SK-N-SH treated with all-trans-retinoic acid at 6 μM for 48 hours (cell line): ENCODE data around the gene ZC3H7B.

Experiments
- ATAC-seq: fragments of 200-7000 bp; cut with Tn5 transposase; 3 replicates; pipeline ENCODE4 v1.9.1; 2020; ENCODE audit warnings: mild to moderate bottlenecking, moderate library complexity
- ARNTL ChIP-seq: fragments of 450-650 bp; formaldehyde crosslinking; IDR thresholded peaks from 2 replicates; pipeline ENCODE4 v1.5.0; 2020; ENCODE audit warnings: low read depth, mild to moderate bottlenecking, moderate library complexity, borderline replicate concordance
- BACH2 ChIP-seq: fragments of 250-450 bp; sonication (Bioruptor Pico); IDR thresholded peaks from 2 replicates; pipeline ENCODE4 v1.9.0; 2021; ENCODE audit warnings: mild to moderate bottlenecking, borderline replicate concordance
- CSDC2 ChIP-seq: fragments of 250-450 bp; sonication (Bioruptor Pico); IDR thresholded peaks from 2 replicates; pipeline ENCODE4 v1.5.0; 2020; ENCODE audit warnings: mild to moderate bottlenecking, moderate library complexity
- CSRNP3 ChIP-seq: fragments of 250-450 bp; sonication (Bioruptor Pico); IDR thresholded peaks from 2 replicates; pipeline ENCODE4 v1.5.1; 2021; ENCODE audit warnings: mild to moderate bottlenecking, moderate library complexity
- ESRRG ChIP-seq: fragments of 250-450 bp; sonication (Bioruptor Pico); IDR thresholded peaks from 2 replicates; pipeline ENCODE4 v1.6.1; 2021; ENCODE audit warnings: mild to moderate bottlenecking
- GLIS3 ChIP-seq: fragments of 250-450 bp; sonication (Bioruptor Pico); IDR thresholded peaks from 2 replicates; pipeline ENCODE4 v1.5.0; 2020; ENCODE audit warnings: mild to moderate bottlenecking, moderate library complexity
- ISL1 ChIP-seq: fragments of 250-450 bp; sonication (Bioruptor Pico); IDR thresholded peaks from 2 replicates; pipeline ENCODE4 v2.1.2; 2022; ENCODE audit warnings: mild to moderate bottlenecking, moderate library complexity
- OSR1 ChIP-seq: fragments of 250-450 bp; sonication (Bioruptor Pico); IDR thresholded peaks from 2 replicates; pipeline ENCODE4 v1.8.0; 2022; ENCODE audit warnings: moderate library complexity, mild to moderate bottlenecking, inconsistent platforms
- PPARA ChIP-seq: fragments of 250-450 bp; sonication (Bioruptor Pico); IDR thresholded peaks from 2 replicates; pipeline ENCODE4 v1.5.0; 2020; ENCODE audit warnings: mild to moderate bottlenecking, borderline replicate concordance
- RARB ChIP-seq: fragments of 250-450 bp; sonication (Bioruptor Pico); IDR thresholded peaks from 2 replicates; pipeline ENCODE4 v1.8.0; 2021; ENCODE audit warnings: mild to moderate bottlenecking, moderate library complexity
- SNAI2 ChIP-seq: fragments of 250-450 bp; sonication (Bioruptor Pico); IDR thresholded peaks from 2 replicates; pipeline ENCODE4 v1.5.0; 2020; ENCODE audit warnings: mild to moderate bottlenecking, moderate library complexity
- TCF4 ChIP-seq: fragments of 250-450 bp; sonication (Bioruptor Pico); IDR thresholded peaks from 2 replicates; pipeline ENCODE4 v1.8.0; 2021; ENCODE audit warnings: mild to moderate bottlenecking, moderate library complexity, borderline replicate concordance
- TOX ChIP-seq: fragments of 250-450 bp; sonication (Bioruptor Pico); IDR thresholded peaks from 2 replicates; pipeline ENCODE4 v1.8.0; 2021; ENCODE audit warnings: mild to moderate bottlenecking, moderate library complexity, borderline replicate concordance
- ZC3H10 ChIP-seq: fragments of 250-450 bp; sonication (Bioruptor Pico); IDR thresholded peaks from 2 replicates; pipeline ENCODE4 v1.5.1; 2021; ENCODE audit warnings: mild to moderate bottlenecking, moderate library complexity
- ZFP3 ChIP-seq: fragments of 250-450 bp; sonication (Bioruptor Pico); IDR thresholded peaks from 2 replicates; pipeline ENCODE4 v1.5.0; 2020; ENCODE audit warnings: mild to moderate bottlenecking, moderate library complexity
- ZFP30 ChIP-seq: fragments of 450-650 bp; formaldehyde crosslinking; IDR thresholded peaks from 2 replicates; pipeline ENCODE4 v1.5.0; 2022; ENCODE audit warnings: mild to moderate bottlenecking, moderate library complexity
- ZNF565 ChIP-seq: fragments of 450-650 bp; formaldehyde crosslinking; conservative IDR thresholded peaks from 2 replicates; pipeline ENCODE4 v1.5.0; 2020; ENCODE audit warnings: low read depth, mild to moderate bottlenecking, moderate library complexity
- ZNF70 ChIP-seq: fragments of 450-650 bp; formaldehyde crosslinking; IDR thresholded peaks from 2 replicates; pipeline ENCODE4 v1.5.0; 2020; ENCODE audit warnings: mild to moderate bottlenecking, moderate library complexity
- ZNF8 ChIP-seq: fragments of 450-650 bp; formaldehyde crosslinking; IDR thresholded peaks from 2 replicates; pipeline ENCODE4 v1.5.0; 2020; ENCODE audit warnings: mild to moderate bottlenecking, moderate library complexity
- TF ChIP-seq, protein P1 (sequence below): fragments of 250-450 bp; sonication (Bioruptor Pico); IDR thresholded peaks from 2 replicates; pipeline ENCODE4 v1.5.1; 2020; ENCODE audit warnings: low read depth, mild to moderate bottlenecking, moderate library complexity
- TF ChIP-seq, protein P2 (sequence below): fragments of 250-450 bp; sonication (Bioruptor Pico); IDR thresholded peaks from 2 replicates; pipeline ENCODE4 v1.8.0; 2021; ENCODE audit warnings: low read depth, mild to moderate bottlenecking, moderate library complexity, borderline replicate concordance

ZC3H7B gene

DNA sequence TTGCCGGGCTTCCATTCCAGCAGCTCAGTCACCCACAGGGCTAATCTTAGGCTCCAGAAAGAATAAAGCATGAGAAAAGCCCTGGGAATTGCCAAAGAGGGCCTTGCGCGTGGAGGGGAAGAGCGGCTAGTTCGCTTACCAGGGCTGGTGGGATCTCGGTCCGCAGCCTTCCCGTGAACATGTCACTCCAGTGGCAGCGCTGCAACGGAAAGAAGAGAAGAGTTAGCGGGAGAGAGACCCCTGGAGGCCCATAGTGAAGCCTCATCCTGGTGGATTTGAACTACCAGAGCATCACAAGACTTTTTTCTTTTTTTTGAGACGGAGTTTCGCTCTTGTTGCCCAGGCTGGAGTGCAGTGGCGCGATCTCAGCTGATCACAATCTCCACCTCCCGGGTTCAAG, 33.4 kb upstream of the ZC3H7B start:
- no peak for ATAC-seq
- no peak for TF ChIP-seq ZFP3
- TF ChIP-seq ZNF70: no peak
- no peak for TF ChIP-seq GLIS3 (CRISPR knock-in tag)
- no peak for TF ChIP-seq OSR1
- TF ChIP-seq TCF4 (CRISPR knock-in tag): no peak
- no peak for TF ChIP-seq RARB
- TF ChIP-seq, protein P1, sequence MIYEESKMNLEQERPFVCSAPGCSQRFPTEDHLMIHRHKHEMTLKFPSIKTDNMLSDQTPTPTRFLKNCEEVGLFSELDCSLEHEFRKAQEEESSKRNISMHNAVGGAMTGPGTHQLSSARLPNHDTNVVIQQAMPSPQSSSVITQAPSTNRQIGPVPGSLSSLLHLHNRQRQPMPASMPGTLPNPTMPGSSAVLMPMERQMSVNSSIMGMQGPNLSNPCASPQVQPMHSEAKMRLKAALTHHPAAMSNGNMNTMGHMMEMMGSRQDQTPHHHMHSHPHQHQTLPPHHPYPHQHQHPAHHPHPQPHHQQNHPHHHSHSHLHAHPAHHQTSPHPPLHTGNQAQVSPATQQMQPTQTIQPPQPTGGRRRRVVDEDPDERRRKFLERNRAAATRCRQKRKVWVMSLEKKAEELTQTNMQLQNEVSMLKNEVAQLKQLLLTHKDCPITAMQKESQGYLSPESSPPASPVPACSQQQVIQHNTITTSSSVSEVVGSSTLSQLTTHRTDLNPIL (CRISPR knock-in tag): no peak
- no peak for TF ChIP-seq ARNTL (CRISPR knock-in tag)
- TF ChIP-seq ZNF8 (CRISPR knock-in tag): no peak

- TF ChIP-seq TCF4 (CRISPR knock-in tag) (no peak), ARNTL (CRISPR knock-in tag) (no peak), CSRNP3 (CRISPR knock-in tag) (no peak), PPARA (CRISPR knock-in tag) (no peak), GLIS3 (CRISPR knock-in tag) (no peak), BACH2 (CRISPR knock-in tag) (no peak), OSR1 (no peak), TOX (CRISPR knock-in tag) (no peak), CSDC2 (no peak), ZNF565 (no peak), ESRRG (CRISPR knock-in tag) (no peak)
- TF ChIP-seq, protein P1 (CRISPR knock-in tag): no peak
- TF ChIP-seq, protein P2, sequence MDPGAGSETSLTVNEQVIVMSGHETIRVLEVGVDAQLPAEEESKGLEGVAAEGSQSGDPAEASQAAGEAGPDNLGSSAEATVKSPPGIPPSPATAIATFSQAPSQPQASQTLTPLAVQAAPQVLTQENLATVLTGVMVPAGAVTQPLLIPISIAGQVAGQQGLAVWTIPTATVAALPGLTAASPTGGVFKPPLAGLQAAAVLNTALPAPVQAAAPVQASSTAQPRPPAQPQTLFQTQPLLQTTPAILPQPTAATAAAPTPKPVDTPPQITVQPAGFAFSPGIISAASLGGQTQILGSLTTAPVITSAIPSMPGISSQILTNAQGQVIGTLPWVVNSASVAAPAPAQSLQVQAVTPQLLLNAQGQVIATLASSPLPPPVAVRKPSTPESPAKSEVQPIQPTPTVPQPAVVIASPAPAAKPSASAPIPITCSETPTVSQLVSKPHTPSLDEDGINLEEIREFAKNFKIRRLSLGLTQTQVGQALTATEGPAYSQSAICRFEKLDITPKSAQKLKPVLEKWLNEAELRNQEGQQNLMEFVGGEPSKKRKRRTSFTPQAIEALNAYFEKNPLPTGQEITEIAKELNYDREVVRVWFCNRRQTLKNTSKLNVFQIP (CRISPR knock-in tag): no peak
- no peak for ATAC-seq
Observed at GRCh38 chr22:41271787-41272186, 29.5 kb upstream of the ZC3H7B start.

- no peak for ATAC-seq
Observed at GRCh38 chr22:41273128-41273527, 28.2 kb upstream of the ZC3H7B start.

DNA sequence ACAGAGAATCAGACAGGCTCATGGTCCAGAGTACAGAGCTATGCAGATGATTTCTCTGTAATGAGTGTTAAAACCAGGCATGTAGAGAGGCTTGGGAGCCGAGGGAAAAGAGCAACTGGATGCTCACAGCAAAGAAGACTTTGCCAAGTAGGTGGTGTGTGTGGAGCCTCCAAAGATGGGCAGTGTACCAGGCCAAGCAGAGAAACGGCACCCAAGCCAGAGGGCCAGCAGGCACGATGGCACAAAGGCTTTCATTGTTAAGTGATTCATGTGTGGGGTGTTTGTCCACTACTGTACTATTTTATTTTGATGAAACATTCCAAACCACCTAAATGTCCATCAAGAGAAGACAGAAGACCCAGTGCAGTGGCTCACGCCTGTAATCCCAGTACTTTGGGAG, 26.5 kb upstream of the ZC3H7B start:
- ATAC-seq: no peak
- TF ChIP-seq CSDC2 (no peak), PPARA (CRISPR knock-in tag) (no peak), RARB (no peak), TCF4 (CRISPR knock-in tag) (no peak), CSRNP3 (CRISPR knock-in tag) (no peak), TOX (CRISPR knock-in tag) (no peak), SNAI2 (CRISPR knock-in tag) (no peak), ESRRG (CRISPR knock-in tag) (no peak), ARNTL (CRISPR knock-in tag) (no peak), BACH2 (CRISPR knock-in tag) (no peak), ZFP30 (no peak), OSR1 (no peak), ZNF70 (no peak), ZC3H10 (no peak)
- TF ChIP-seq, protein P2 (CRISPR knock-in tag): no peak
- TF ChIP-seq, protein P1 (CRISPR knock-in tag): no peak

More at GRCh38 chr22:41273128-41273527, 28.2 kb upstream of the ZC3H7B start:
- TF ChIP-seq TCF4 (CRISPR knock-in tag) (no peak), ZC3H10 (no peak), ZNF70 (no peak), ZFP30 (no peak), BACH2 (CRISPR knock-in tag) (no peak), ISL1 (CRISPR knock-in tag) (no peak), TOX (CRISPR knock-in tag) (no peak), SNAI2 (CRISPR knock-in tag) (no peak), ARNTL (CRISPR knock-in tag) (no peak), GLIS3 (CRISPR knock-in tag) (no peak), OSR1 (no peak), ZNF8 (CRISPR knock-in tag) (no peak)
